GM19238 (cell line): ENCODE measurements around the gene SLC35F3.

Experiments used
- DNase-seq: peaks from one replicate; pipeline ENCODE4 v3.0.0; 2011; ENCODE audit warnings: low spot score; ENCODE audit not compliant: insufficient read length

Gene SLC35F3

GRCh38 chr1:234315091-234315541, 410.6 kb downstream of the SLC35F3 start:
- DNase-seq: no peak

GRCh38 chr1:234315588-234315987, 411.1 kb downstream of the SLC35F3 start:
- no peak for DNase-seq

GRCh38 chr1:234316486-234316885, 412.0 kb downstream of the SLC35F3 start:
- no peak for DNase-seq

DNA sequence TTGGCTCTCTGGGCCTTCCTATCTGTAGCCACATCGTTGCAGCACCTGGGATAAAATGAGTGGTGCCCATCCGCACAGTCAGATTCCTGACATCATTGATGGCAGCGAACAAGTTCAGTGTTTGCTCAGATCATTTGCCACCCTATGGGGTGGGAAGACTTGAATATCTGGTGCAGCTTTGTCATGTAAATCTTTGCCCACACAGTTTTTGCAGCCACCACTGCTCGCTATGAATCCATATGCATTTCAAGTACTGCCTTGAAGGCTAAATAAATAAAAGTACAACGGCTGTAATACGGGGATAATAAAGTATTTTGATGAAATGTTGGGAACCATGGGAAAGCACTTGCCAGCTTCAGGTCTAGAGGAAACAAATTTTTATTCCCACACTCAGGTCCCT, 412.5 kb downstream of the SLC35F3 start:
- no peak for DNase-seq

GRCh38 chr1:234320069-234320468, 415.6 kb downstream of the SLC35F3 start:
- no peak for DNase-seq

- DNase-seq: no peak
Observed at GRCh38 chr1:234320549-234320948, 416.1 kb downstream of the SLC35F3 start.

GRCh38 chr1:234321231-234321630, 416.8 kb downstream of the SLC35F3 start:
- no peak for DNase-seq

DNA sequence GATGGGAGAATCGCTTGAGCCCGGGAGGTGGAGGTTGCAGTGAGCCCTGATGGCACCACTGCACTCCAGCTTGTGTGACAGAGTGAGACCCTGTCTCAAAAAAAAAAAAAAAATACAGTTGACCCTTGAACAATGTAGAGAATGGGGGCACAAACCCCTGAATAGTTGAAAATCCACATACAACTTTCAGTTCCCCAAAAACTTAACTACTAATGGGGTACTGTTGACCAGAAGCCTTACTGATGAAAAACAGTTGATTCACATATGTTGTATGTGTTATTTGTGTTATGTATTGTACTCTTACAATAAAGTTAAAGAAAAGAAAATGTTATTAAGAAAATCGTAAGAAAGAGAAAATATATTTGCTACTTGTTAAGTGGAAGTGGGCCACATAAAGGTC, 417.6 kb downstream of the SLC35F3 start:
- no peak for DNase-seq

DNA sequence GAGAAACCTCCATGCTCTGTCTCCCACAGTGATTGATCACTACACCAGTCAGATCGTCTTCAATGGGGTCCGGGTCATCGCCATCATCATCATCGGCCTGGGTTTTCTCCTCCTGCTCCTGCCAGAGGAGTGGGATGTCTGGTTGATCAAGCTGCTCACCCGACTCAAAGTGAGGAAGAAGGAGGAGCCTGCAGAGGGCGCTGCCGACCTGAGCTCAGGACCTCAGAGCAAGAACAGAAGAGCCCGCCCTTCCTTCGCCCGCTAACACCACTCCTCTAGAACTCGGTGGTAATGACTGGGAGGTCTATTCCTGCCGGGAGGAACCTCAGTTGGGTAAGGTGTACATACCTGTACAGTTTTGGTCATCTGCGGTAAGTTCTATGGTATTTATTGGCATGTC, 418.5 kb downstream of the SLC35F3 start:
- DNase-seq: no peak

DNA sequence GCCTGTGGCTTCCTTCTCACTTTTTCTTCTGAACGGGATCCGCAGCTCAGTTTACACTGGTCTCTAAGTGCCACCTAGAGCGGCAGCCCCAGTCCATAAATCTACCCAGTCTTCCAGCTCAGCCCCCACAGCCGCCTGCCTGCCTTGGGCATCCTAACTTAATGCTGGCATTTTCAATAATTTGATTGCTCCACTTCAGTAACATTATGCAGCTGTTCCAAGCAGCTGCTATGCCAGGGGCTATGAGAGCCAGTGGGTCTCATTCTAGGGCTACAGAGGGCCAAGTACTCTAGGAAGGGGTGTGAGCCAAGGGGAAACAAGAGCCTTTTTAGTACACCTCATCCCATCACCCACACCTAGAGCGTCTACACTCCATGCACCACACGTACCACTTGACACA, 420.3 kb downstream of the SLC35F3 start:
- no peak for DNase-seq

- DNase-seq: no peak
Observed at GRCh38 chr1:234325878-234326496, 421.5 kb downstream of the SLC35F3 start.

DNA sequence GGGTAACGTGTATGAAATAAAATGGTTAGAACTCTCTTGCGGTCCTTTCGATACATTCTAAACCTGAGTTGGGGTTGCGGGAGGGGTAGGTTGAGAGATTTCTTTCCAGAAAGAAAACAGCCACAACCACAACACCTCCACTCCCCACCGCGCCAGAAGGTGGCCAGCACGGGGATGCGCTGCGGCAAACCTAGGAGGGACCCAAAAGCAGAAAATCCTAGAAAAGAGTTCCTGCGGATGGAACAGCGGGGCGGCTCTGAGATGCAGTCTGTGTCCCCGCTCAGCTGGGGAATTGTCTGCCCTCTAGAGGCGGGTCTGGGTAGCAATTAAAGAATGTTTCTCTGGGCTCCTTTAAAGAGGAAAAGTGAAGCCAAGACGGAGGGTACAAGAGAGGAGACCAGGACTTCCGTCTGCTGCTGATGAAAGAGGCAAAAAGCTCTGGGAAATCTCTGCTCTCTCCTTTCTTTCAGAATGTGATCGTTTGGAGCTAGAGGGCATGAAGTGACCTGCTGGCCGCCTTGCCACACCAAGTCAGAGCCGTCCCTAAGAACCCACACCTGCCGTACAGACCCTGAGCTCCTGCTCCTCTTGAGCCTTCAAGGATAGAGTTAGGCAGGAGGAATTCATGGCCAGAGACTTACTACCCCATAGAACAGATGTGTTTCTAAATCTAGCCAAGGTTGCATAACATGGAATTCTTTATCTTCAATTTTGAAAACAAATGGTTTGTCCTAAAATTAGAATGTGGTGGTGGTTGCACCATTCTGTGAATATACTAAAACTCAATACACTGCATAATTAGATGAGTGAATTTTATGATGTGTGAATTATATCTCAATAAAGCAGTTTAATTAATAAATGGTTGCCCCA, 422.3 kb downstream of the SLC35F3 start:
- DNase-seq: peak; percentile 37

DNA sequence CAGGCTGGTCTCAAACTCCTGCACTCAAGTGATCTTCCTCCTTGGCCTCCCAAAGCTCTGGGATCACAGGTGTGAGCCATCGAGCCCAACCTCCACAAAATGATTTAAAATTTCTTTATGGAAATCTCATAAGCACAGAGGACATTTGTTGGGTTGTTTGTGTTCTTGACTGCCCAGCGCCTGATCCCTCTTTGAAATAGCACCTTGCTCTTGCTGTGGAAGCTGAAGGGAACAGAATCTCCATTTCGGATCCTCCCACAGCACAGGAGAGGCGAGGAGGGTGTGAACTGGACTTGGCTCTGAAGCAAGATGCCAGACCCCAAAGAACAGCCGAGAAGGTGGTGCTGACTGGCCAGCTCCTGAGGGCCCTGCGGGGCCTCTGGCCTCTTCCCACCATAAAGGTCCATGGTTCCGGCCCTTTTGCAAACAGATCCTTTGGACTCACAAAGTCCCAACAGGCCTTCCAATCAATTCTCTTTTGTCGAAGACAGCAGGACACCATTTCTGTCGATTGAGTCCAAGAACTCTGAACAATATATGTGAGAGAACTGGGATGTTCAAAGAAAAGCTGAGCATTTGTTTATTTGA, 423.2 kb downstream of the SLC35F3 start:
- DNase-seq: no peak

- DNase-seq: no peak
Observed at GRCh38 chr1:234330843-234331215, 426.4 kb downstream of the SLC35F3 start.

GRCh38 chr1:234331507-234331906, 427.0 kb downstream of the SLC35F3 start:
- no peak for DNase-seq

DNA sequence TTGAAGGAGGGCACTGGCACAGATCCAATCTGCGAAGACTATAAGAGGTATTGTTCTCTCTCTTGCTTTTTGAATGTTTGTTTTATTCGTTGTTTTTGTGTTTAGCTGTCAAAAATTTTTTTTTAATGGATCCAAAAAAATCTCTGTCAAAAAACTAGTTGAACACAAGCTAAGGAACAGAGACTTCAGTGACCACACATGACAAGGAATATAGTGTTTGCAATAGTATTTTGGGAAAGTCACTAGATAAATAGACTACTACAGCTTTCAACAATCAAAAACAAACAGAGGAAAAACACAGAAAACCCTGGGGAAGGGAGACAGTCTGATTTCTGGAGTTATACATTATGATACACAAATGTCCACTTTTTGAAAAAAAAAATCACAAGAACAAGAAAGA, 431.9 kb downstream of the SLC35F3 start:
- DNase-seq: no peak

GRCh38 chr1:234337233-234337632, 432.8 kb downstream of the SLC35F3 start:
- no peak for DNase-seq

- no peak for DNase-seq
Observed at GRCh38 chr1:234340528-234340927, 436.1 kb downstream of the SLC35F3 start.

DNA sequence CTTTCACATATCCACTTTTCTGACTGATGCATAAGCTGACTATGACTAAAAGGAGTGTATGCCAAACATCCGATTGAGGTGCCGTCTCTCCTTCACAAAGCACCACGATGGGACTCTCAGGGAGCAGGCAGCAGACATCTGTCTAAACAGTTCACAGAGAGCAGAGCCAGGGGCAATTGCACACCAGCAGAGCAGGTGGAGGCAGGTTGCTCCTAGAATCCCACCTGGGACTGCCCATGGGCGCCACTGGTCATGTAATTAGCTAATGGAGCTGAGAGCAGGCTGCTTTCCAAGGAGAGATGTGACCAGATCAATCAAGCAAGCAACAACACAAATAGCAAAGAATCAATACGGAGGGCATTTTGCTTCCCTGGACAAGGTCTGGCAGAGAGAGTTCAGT, 438.3 kb downstream of the SLC35F3 start:
- DNase-seq: no peak

DNA sequence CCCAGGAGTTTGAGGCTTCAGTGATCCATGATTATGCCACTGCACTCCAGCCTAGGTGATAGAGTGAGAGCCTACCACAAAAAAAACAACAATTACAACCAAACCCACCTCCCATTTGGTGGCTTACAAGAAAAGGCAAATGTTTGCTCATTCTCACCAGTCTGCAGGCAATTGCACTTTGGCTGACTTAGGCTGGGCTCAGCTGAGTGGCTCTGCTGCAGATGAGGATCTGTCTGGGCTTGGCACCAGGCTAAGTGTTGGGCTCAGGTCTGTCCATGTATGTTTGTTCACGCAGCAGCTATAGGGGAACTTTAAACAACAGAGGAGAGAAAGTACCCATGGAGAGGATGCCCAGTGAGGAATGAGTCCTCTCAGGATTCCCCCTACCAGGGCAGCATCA, 440.8 kb downstream of the SLC35F3 start:
- no peak for DNase-seq

GRCh38 chr1:234348964-234349363, 444.5 kb downstream of the SLC35F3 start:
- no peak for DNase-seq

DNA sequence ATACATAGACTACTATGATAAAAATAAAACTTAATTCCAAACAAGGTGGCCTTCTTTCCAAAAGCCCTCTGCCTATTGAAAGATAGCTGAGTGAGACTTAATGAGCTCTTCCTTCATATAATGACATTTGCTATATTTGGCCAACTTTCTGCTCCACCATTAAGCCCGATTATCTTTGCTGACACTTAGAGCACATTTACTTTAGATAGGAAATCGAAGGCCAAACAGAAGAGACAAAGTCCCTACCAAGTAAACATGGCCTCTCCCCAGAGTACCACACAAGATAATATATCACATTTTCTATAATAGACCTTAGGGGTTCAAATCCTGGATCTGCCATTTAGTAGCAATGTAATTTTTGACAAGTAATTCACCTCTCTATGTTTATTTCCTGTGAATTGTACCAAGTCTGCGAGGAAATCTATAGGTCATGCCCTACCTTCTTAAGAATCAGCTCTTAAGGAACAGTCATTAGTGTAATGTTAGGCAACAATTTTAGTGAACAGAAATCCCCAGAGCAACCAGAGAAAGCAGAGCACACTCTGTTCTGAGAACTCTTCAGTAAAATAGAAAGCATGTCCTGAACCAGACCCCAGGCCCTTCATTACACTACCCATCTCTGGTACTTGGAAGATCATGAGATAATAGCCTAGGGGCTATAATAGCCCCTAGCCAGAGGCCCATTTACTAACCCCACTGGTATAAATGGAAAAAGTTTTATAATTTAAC, 451.5 kb downstream of the SLC35F3 start:
- no peak for DNase-seq
